ENCODE results near the gene CCSAP.

Gene CCSAP

DNA sequence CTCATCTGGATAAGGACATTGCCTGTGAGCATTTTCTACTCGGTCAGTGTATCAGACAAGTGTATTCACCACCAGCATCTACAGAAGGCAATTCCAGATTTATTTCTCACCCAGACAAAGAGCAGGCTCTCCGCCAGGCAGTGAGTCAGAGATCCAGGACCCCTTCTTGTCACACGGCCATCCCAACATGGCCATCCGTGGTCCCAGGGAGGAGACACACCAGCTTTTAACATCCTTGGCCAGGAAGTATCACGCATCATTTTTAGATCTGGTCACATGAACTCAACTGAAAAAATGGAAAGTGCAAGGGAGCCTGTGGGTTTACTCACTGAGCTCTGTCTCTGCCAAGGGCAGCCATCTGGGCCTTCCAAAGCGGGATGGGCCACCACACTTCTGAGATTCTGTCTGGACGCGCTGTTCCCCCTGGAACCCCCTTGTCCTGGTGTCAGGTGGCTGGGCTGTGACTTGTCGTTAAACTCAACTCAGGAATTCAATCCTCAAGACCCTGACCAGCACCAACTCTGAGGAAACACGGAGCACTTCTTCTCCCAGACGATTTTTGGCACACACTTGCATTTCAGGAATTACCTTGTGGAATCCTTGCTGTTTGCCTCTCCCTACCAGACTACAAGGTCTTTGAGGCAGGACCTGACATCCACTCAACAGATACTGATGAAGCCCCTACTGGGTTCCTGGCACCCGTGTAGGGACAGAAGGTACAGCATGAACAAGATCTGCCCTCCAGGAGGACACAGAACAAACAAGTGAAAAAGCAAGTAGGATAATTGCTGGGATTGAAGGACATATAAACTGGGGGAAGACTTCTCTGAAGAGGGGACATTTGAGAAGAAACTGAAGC, 21.6 kb upstream of the CCSAP start:
- no peak for DNase-seq

DNA sequence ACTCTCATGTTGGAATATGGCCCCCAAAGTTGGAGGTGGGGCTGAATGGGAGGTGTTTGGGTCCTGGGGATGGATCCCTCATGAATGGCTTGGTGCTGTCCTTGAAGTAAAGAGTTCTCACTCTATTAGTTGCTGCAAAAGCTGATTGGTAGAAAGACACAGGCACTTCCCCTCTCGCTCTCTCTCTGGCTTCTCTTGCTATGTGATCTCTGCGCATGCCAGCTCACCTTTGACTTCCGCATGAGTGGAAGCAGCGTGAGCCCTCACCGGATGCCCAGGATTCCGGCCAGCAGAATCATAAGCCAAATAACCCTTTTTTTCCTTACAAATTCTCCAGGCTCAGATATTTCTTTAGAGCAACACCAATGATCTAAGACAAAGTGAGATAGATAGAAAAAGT, 20.9 kb upstream of the CCSAP start:
- no peak for DNase-seq

DNA sequence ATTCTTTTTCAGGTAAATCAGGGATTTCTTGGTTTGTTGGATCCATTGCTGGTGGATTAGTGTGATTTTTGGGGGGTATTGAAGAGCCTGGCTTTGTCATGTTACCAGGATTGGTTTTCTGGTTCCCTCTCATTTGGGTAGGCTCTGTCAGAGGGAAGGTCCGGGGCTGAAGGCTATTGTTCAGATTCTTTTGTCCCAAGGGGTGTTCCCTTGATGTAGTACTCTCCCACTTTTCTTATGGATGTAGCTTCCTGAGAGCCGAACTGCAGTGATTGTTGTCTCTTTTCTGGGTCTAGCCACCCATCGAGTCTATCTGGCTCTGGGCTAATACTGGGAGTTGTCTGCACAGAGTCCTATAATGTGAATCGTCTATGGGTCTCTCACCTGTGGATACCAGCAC, 17.6 kb upstream of the CCSAP start:
- no peak for DNase-seq

DNA sequence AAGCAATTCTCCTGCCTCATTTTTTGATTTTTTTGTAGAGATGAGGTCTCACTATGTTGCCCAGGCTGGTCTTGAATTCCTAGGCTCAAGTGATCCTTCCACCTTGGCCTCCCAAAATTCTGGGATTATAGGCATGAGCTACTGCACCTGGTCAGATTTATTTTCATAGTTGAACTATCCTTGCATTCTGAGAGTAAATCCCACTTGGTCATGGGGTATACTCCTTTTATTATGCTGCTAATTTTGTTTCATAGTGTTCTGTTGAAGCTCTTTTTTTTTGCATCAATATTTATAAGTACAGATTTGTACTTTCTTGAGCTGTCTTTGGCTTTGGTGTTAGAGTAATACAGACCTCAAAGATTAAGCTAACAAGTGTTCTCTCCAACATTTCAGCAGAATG, 12.8 kb upstream of the CCSAP start:
- no peak for DNase-seq

DNA sequence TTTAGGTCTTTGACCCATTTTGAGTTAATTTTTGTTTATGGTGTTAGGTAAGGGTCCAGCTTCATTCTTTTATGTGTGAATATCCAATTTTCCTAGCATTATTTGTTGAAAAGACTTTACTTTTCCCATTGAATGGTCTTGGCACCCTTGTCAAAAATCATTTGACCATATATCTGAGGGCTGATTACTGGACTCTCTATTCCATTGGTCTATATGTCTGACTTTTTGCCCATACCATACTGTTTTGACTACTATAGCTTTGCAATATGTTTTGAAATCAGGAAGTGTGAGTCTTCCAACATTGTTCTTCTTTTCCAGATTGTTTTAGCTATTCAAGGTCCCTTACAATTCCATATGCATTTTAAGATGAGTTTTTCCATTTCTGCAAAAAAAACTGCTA, 11.4 kb upstream of the CCSAP start:
- DNase-seq, result no peak

DNA sequence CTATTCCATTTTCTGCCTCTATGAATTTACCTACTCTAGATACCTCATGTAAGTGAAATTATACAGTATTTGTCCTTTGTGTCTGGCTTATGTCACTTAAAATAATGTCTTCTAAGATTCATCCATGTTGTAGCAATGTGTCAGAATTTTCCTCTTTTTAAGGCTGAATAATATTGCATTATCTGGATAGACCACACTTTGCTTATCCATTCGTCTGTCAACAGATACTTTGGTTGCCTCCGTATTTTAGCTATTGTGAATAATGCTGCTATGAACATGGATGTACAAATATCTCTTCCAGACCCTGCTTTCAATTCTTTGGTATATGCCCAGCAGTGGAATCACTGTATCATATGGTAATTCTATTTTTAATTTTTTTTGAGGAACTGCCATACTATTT, 10.1 kb upstream of the CCSAP start:
- DNase-seq, result no peak

DNA sequence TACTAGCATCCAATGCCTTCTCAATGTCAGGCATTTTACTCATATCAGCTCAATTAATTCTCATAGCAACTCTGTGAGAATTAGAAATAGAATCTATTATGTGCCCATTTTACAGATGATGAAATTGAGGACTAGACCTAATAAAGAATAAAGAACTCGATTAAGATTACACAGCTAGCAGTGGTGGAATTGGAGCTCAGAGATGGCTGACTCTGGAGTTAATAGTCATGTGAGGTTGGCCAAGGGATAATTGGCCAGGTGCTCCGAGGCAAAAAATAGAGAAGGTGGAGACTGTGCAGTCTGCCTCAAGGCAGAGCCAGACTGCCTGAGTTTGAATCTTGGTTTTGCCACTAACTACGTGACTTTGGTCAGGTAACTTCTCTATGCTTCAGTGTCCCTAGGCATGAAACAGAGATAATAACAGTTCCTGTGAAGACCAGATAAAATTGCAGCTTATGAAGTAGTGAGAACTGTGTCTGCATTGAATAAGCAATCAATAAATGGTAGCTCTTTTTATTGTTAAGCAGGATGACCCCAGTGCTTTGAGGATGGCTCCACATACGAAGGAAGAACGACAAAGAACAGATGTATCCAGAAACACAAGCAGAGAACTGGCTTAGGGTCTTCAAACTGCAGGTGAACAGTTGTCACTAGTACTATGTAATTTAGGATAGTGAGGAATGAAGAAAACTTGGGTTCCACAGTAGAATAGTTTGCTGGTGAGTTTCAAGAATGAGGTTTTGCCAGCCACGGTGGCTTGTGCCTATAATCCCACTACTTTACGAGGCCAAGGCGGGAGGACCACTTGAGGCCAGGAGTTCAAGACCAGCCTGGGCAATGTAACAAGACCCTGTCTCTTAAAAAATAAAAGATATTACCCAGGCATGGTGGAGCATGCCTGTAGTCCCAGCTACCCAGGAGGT, 6.9 kb upstream of the CCSAP start:
- DNase-seq, result no peak

DNA sequence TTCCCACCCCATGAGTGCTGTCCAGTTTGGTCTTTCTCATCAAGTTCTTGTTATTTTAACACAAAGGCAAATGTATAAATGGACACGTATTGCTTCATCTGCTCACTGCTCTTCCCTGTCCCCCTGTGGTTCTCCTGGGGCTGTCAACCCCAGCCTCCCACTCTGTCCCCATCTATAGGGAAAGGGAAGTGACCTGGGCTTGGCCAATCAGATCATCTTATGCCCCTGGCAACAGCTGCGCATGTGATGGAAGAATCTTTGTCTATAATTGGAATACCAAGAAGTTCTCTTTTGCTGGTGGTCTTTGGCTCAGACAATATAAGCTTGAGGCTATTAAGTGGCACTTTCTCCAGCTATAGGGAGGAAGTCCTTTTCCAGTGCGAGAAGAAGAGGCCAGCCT, 4.7 kb upstream of the CCSAP start:
- no peak for DNase-seq

DNA sequence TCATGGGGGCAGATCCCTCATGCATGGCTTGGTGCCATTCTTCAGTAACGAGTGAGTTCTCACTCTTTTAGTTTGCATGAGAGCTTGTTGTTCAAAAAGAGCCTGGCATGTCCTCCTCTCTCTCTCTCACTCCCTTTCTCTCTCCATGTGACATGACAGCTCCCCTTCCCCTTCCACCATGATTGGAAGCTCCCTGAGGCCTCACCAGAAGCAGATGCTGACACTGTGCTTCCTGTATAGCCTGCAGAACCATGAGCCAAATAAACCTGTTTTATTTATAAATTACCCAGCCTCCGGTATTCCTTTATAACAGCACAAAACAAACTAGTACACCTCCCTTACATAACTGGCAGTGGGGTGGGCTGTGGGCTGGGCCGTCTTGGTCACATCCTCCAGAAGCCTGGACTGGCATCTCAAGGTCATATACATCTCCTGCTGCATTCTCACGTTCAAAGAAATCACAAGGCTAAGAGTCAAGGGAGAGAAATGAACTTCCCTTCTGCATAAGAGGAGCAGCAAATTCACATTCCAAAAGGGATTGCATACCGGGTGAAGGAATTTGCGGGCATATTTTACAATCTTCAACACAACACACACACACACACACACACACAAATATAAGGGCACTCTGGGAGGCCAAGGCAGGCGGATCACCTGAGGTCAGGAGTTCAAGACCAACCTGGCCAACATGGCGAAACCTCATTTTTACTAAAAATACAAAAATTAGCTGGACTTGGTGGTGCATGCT, 2.3 kb upstream of the CCSAP start:
- no peak for DNase-seq

DNA sequence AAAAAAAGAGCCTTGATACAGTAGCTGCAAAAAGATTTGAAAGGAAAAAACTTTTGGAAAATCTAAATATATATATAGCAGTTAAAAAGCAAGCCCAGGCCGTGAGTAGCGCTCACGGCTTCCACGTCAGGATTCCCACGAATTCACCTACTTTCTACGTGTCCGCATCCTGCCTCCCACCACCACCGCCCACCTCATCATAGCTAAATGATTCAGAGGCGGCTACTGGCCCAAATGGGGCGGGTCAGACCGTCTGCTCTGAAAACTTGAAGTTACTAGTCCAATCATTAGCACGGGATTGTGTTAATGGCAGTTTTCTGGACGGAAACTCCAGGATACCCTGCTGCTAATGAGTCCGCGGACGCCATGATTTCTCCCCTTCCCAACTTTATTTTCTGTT, 1.3 kb upstream of the CCSAP start:
- DNase-seq, result peak; percentile 57

DNA sequence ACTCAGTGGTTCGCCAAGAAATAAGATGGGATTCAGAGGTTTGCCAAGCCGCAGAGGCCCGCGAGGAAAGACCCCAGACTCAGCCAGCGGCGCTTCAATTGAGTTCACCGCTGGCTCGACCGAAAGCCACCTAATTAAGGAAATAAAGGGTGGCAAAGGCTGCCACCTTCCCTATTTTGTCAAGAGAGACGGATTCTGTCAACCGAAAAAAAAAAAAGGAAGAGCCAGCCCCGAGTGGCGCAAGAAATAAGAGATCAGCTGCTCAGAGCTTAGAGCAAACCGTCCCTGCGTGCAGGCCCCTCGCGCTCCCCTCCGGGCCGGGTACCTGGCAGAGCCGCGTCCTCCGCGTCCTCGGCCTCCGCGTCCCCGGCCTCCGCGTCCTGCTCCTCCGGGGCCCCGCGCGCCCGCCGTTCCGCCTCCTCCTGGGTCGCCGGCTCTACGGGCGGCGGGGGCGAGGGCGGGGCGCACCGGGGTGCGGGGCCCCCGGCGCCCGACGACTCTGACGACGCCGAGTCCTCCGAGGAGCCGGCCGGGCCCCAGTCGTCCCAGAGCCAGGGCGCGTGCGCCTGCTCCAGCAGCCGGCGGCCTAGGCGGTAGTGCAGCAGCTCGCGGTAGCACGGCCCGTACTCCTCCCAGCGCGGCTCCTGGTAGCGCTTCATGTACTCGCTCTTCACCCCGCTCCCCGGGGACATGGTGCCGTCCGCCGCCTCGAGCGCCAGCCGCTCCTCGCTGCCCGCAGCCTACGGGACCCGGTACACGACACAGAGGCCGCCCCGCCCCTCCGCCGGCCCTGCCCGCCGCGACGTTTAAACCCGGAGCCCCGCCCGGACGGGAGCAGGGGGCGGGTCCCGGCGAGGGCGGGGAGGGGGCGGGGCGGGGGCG, 832 bp downstream of the CCSAP start:
- peak; percentile 80 for DNase-seq

DNA sequence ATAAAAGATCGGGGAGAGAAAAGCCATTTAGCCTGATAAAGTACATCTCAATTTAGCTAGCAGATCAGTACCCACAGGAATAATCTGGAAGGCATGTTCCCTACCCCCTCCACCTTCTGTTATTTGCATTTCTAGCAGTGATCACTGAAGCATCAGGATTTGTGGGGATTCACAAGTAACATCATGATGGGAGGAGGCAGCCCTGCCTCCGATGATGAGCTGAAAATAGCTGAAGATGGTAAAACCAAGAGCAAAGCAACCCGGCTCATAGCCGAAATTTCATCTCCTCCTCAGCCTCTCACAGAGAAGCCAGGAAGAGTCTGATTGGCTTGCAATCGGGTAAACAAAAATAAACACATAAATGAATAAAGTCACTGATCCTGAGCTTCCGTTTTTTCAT, 2.4 kb downstream of the CCSAP start:
- DNase-seq, result no peak

DNA sequence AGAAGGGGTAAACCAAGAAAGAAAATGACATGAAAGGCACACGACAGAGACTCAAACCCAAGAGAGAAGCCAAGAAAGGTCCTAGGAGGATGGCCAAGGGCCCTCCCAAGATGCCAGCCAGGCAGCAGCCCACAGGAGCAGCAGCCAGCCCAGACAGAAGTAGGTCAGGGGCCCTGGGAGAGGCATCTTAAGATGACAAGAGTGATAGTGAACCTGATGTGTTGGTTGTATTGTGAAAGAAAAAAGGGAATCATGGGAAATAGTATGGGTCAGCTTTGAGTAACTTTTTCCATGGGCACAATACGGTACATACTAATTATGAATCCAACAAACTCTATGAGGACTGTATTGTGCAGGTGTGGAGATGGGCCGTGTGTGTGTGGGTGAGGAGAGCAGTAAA, 3.3 kb downstream of the CCSAP start:
- DNase-seq, result peak; percentile 51

DNA sequence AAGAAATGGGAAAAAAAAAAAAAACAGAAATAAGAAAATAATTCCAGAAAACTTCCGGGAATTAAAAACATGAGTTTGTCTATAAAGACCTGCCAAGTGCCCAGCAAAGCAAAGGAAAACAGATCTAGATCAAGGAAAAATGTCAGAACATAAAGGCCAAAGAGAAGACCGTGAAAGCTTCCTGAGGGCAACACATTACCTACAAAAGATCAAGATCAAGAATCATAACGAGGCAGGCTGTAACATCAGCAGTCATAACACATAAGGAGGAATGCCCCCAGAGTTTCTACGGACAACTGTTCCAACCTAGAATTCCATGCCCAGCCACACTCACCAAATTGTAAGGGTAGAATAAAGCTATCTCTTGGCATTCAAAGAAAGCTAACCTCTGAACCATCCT, 3.8 kb downstream of the CCSAP start:
- no peak for DNase-seq

DNA sequence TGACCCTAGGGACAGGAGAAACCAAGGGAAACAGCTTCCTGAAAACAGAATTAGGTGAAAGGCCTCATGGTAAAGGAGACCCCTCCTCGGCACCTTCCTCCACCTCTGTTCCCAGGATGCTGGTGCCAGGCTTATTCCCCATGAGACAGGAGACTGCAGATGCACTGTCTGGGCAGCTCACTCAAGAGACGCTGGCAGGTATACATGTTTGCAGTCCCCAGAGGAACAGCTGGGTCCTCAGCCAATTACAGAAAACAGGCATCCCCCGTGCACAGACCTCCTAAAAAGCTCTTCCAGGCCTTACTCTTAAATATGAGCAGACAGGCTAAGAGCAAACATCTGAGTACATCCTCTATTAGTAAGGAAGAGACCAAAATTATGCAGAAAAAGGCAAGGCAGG, 6.5 kb downstream of the CCSAP start:
- no peak for DNase-seq

DNA sequence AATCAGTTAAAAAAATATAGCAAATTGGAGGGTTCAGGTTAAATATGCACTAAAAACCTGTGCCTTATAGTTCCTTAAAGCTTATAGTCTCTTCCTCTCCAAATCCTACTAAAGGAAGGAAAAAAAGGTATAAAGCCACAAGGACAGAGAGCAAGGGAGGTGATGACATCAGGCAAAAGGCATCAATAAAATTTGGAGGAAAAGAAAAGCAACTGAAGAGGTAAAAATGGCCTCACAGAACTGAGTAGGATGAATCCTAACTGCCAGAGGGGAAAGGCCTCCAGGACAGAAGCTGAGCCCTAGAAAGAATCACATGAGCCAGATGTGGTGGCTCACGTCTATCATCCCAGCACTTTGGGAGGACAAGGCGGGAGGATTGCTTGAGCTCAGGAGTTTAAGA, 8.1 kb downstream of the CCSAP start:
- DNase-seq, result no peak

DNA sequence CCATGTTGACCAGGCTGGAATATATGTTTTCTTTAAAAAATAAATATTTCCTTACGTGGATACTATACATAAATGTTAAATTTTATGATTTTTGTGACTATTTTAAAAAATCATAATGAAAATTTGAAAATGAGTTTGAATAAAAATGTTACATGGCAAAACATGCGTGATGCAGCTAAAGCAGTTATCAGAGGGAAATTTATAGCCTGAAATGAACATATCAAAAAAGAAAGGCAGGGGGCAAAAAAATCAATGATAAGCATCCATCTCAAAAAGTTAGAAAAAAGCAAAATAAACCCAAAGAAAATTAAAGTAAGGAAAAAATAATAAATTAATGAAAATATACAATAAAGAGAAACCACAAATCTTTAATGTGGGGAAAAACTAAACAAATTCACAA, 8.6 kb downstream of the CCSAP start:
- DNase-seq, result no peak

DNA sequence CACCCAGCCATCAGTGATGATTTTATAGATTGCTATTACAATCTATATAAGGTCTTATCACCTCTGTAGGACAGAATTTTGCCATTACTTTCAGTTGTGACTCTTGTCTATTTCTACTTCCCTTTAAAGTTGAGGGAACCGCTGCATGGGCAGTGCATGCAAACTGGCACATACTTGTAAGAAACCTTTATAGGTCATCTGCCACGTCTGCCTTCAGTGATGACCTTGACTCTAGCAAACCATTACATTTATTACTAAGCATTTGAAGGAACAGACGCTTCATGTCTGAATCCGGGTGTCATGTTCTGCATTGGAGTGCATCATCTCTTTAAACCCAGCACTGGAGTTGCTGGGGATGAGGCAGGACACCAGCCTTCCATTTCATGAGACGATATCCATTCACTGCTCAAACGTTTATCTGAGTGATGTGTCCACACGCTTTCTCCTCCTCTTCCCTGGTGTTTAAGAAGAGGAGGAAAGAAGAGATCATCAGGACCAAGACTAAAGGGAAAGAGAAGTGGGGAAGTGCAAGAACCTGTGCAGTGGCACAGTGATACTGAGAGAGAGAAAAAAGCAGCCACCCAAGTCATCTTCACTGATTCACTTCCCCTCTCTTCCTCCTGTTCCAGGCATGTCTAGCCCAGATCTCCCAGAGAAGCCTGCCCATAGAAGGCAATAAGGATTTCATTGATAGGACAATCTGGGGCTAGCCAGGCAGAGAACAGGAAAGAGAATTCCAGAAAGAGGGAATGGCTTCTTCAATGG, 14.1 kb downstream of the CCSAP start:
- DNase-seq, result no peak

DNA sequence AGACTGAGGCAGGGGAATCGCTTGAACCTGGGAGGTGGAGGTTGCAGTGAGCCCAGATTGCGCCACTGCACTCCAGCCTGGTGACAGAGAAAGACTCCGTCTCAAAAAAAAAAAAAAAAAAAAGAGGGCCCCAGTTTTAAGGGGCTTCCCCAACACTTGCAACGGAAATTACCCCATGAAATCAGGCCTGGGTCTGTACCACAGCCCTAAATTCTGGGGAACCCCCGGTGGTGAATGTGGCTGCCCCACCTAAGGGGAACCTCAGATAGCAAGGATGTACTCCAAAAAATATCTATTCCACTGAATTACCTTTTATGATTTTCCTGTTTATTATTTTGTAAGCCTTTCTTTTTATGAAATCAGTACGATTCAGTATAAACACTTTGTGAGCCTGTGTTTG, 15.1 kb downstream of the CCSAP start:
- DNase-seq, result peak; percentile 38

DNA sequence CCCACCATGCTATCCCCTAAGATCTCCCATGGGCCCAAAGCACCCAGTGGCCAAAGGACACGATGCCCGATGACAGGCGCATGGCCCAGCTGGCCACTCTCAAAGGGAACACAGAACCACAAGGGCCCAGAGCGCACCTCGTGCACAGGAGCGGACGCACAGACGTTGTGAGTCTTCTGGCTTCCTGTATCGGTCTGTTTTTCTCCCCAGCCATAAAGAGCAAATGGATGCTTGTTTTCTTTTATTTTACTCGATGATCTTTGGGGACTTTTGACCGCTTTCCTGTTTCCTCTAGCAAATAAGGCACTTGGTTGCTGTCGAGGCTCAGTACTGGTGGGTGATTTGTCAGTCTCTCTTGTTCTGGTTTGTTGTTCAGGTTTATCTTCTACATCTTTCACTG, 16.2 kb downstream of the CCSAP start:
- no peak for DNase-seq

DNA sequence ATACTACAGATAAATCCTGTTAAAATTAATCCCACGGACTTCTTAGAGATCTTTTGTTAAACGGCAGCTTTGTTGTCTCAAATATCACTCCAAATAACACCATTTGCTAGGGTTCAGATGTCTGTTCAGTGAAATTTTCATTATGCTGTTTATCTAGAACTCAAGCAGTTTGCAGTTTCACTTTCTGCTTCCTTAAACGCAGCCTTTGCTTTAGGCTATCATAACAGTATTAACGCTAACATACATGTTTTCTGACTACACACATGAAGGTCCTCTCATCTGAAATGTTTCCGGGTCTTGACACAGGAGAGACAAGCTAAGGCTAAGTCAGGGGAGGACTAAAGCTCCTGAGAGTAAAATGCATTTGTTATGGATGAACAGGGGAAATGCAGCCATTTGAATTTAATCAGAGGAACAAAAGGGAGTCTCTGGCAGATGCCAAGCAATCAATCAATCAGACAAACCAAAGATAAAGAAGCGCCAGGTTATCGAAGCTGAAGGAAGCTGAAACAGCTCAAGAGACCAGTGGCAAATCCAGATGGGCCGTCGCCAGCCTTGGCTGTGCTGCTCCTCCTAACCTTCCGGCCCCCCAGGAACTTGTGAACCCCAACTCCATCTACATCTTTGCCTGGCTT, 16.9 kb downstream of the CCSAP start:
- DNase-seq, result no peak
